ENCODE measurements around the gene PPP2R5A.

The PPP2R5A gene

DNA sequence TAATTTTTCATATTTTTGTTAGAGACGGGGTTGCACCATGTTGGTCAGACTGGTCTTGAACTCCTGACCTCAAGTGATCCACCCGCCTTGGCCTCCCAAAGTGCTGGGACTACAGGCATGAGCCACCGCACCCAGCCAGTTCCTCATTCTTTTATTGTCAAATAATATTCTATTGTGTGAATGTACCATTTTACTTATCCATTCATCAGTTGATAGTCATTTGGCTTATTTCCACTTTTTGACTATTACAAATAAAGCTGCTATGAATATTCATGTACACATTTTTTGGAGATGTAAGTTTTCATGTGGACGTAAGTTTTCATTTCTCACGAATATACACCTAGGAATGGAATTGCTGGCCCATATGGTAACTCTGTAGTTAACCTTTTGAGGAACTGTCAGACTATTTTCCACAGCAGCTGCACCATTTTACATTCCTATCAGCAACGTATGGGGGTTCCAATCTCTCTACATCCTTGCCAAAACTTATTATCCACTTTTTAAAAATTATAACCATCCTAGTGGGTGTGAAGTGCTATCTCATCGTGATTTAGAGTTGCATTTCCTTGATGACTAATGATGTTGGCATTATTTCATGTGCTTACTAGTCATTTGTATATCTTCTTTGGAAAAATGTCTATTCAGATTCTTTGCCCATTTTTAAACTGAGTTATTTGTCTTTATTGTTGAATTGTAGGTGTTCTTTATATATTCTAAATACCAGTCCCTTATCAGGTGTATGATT, 116.8 kb downstream of the PPP2R5A start:
- peak; percentile 79 for FAIRE-seq

DNA sequence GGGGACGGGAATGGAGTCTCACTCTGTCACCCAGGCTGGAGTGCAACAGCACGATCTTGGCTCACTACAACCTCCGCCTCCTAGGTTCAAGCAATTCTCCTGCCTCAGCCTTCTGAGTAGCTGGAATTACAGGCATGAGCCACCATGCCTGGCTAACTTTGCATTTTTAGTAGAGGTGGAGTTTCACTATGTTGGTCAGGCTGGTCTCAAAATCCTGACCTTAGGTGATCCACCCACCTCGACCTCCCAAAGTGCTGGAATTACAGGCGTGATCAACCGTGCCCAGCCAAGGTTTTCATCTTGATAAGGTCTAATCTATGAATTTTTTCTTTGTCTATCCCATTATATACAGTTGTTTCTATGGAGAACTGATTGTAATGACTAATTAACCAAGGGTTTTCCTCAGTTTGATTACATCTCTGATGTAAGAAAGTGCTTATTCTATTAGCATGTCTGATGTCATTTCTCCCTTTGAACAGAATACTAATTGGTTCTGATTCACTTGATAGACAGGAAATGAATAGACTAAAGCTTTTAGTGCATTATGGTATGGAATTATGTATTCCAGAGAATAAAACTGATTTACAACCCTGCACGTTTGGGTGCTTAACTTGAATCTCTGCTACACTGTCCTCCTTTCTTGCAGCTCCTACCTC, 117.6 kb downstream of the PPP2R5A start:
- no peak for FAIRE-seq
- no peak for DNase-seq (ENCODE audit: insufficient read length, low spot score)

More for the DNA sequence above, 116.8 kb downstream of the PPP2R5A start:
- DNase-seq (ENCODE audit: insufficient read length, low spot score): no peak

DNA sequence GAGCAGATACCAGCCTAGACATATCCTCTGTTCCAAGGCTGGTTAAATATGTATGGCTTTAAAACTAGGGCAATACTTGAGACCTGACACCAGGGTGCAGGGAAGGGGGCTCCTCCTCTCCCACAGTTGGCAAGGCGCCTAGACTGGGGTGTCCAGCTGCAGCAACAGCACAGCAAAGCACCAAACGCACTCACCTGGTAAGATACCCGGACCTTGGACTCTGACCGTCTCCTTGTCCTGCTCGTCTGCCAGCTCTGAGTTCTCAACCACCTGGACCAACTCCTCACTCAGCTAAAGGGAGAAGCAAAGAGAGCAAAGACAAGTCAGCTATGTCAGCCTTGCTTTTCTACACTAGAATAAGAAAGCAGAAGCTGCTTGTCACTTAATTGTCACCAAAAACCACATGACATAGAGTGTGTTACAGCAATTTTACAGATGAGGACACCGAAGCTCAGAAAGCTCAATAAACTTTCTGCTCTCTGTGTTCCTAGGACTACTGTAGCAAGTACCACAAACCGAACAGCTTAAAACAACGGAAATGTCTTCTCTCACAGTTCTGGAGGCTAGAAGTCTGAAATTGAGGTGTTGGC, 125.1 kb downstream of the PPP2R5A start:
- FAIRE-seq (no peak), DNase-seq (ENCODE audit: insufficient read length, low spot score) (no peak)

All from GM19239 (cell line).